ENCODE data around the gene CDH4. TPM values are rescaled to one million over a fixed set of nuclear protein-coding genes. Genes with fewer than 3 reads are reported as not detected.
A peak's percentile ranks its signal among the peaks of the same experiment; 100 is the strongest.

Gene CDH4
- total RNA-seq, 1 donor from 2014 or later, result 0.08 TPM

DNA sequence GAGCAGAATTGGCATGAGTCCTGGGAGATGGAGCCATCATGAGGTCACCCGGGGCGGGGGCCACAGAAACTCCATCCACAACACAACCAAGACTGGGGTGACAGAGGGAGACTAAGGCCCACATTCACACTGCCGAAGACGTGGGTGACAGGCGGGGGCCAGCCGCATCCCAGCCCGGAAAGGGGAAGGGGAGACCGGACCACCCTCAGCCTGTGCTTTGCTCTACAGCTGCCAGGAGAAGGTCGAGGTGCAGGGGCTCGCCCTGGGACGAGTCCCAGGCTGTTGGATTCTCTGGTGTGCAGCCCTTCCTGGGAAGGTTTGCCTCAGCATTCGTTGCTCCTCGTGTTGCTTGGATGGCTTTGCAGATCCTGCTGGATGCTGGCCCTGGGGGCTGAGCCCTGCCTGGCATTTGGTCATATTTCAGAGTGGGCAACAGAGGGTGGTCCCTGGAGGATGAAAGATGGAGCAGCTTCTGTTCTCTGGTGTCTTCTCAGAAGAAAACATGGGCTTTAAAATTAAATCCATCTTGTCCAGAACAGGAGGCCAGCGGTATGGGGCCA is 484.8 kb downstream of the CDH4 start:
- intact Hi-C loops (cut with DNase I), result no loop called here
- DNase-seq (ENCODE audit: missing footprints) (no peak), ATAC-seq (no peak)

DNA sequence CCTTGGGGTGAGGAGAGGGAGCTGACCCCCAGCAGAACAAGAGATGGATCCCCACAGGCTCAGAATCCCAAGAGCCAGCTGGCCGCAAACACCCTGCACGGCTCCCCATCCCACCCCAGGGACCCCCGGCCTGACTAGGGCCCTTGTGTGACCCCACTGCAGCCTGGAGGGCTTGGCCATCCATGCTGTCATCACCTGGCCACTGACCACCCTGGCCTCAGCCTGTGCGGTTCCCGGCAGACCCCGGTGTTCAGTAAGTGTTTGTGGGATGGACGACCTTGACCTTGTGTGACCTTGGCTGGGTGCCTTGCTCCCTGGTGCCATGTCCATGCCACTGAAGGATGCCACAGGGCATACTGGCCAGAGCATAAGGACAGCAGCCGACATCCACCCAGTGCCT is 485.3 kb downstream of the CDH4 start:
- intact Hi-C loops (cut with DNase I), result no loop called here
- no peak for ATAC-seq
- peak; percentile 45 for DNase-seq (ENCODE audit: missing footprints)

DNA sequence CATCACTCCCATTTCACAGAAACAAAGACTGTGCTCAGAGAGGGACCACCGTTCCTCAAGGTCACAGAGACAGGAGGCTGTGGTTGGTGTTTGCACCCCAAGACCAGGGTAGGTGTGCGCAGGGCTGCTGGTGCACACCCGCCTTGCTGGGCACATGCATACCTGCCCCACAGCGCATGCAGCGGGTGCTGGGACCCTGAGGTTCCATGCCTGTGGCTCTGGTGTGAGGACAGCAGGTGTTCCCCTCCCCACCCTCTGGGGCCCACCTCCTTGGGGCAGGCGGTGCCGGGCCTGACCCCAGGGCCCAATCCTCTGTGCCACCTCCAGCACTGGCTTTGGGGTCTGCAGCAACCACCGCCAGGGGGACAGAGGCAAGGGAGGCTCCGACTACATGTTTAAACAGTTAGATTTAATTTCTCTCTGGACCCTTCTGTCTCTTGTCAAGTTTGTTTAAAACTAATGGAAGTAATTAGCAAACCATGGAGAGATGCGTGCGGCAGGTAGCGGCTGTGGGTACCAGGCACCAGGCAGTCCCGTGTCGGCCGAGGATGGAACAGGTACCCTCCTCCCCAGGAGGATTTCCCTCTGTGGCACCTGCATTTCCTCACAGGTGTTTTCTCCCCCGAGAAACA is 485.9 kb downstream of the CDH4 start:
- intact Hi-C loops (cut with DNase I), result no loop called here
- DNase-seq (ENCODE audit: missing footprints) (no peak), ATAC-seq (no peak)

DNA sequence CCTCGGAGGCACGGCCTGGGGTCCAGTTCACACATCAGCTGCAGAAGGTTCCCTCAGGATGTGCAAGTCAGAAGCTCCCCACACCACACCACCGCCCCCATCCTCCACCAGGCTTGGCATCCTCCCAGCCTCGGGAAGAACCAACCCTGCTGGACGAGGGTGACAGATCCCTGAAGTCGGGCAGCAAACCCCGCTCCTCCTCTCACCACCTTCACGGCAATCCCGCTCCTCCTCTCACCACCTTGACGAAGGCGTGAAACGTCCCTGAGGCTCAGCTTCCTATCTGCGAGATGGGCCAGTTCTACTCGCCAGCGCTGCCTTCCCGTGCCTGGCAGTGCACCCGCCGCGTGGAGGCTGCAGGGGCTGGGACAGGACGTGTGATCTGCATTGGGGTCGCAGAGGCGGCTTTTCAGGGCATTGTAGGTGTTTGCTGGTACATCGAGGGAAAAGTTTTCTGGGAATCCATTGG is 486.6 kb downstream of the CDH4 start:
- intact Hi-C loops (cut with DNase I), result no loop called here
- ATAC-seq, result no peak
- peak; percentile 37 for DNase-seq (ENCODE audit: missing footprints)

GRCh38 chr20:61739086-61739831 is 487.2 kb downstream of the CDH4 start:
- no peak for ATAC-seq
- peak; percentile 37 for DNase-seq (ENCODE audit: missing footprints)
- intact Hi-C loops (cut with DNase I), result no loop called here

DNA sequence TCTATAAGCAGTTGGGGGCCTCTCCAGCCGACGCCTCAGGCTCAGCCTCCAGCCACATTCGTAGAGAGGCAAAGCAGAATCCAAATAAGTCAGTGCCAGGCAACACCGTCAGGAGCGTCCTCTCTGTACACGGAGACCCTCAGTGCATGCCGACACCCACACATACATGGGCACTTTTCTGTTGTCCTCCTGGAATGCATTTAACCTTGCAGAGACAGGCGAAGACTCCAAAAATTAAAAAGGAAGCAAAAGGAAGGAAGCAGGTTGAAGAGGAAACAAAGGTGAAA is 487.7 kb downstream of the CDH4 start:
- intact Hi-C loops (cut with DNase I), result no loop called here
- ATAC-seq (no peak), DNase-seq (ENCODE audit: missing footprints) (no peak)

GRCh38 chr20:61742097-61742825 is 490.2 kb downstream of the CDH4 start:
- no peak for ATAC-seq
- intact Hi-C loops (cut with DNase I), result no loop called here
- no peak for DNase-seq (ENCODE audit: missing footprints)

- intact Hi-C loops (cut with DNase I), result no loop called here
- DNase-seq (ENCODE audit: missing footprints) (no peak), ATAC-seq (no peak)
Observed at GRCh38 chr20:61743606-61744005, 491.5 kb downstream of the CDH4 start.

- intact Hi-C loops (cut with DNase I), result no loop called here
- DNase-seq (ENCODE audit: missing footprints) (peak; percentile 53), ATAC-seq (no peak)
Observed at GRCh38 chr20:61744691-61745396, 492.8 kb downstream of the CDH4 start.

GRCh38 chr20:61745397-61746146 is 493.5 kb downstream of the CDH4 start:
- intact Hi-C loops (cut with DNase I), result no loop called here
- ATAC-seq (no peak), DNase-seq (ENCODE audit: missing footprints) (peak; percentile 17)

- no peak for ATAC-seq
- DNase-seq (ENCODE audit: missing footprints), result no peak
- intact Hi-C loops (cut with DNase I), result no loop called here
Observed at GRCh38 chr20:61746147-61746646, 494.1 kb downstream of the CDH4 start.

GRCh38 chr20:61746781-61747180 is 494.7 kb downstream of the CDH4 start:
- intact Hi-C loops (cut with DNase I), result no loop called here
- ATAC-seq (no peak), DNase-seq (ENCODE audit: missing footprints) (peak; percentile 52)

GRCh38 chr20:61748376-61748775 is 496.3 kb downstream of the CDH4 start:
- ATAC-seq (no peak), DNase-seq (ENCODE audit: missing footprints) (no peak)
- intact Hi-C loops (cut with DNase I), result no loop called here

GRCh38 chr20:61749406-61750075 is 497.5 kb downstream of the CDH4 start:
- ATAC-seq (no peak), DNase-seq (ENCODE audit: missing footprints) (peak; percentile 3)
- intact Hi-C loops (cut with DNase I), result no loop called here

GRCh38 chr20:61750093-61750492 is 498.0 kb downstream of the CDH4 start:
- intact Hi-C loops (cut with DNase I), result no loop called here
- no peak for ATAC-seq
- no peak for DNase-seq (ENCODE audit: missing footprints)

DNA sequence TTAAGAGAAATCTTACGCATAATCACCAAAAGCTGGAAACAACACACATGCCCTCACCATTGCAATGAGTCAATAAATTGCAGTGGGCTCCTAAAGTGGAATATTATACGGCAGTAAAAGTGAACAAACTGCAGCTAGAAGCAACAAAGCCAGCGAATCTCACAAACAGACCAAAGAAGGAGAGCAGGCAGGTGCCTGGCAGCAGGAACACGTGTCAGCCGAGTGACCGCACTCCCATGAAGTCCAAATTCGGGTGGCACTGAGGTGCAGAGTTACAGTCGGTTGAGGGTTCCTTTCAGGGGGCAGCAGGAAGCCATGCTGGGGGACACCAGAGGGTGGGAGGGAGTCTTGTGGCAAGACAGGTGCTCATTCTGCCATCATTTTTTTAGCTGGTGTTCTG is 500.5 kb downstream of the CDH4 start:
- DNase-seq (ENCODE audit: missing footprints) (no peak), ATAC-seq (no peak)
- intact Hi-C loops (cut with DNase I), result no loop called here

- intact Hi-C loops (cut with DNase I), result no loop called here
- no peak for ATAC-seq
- no peak for DNase-seq (ENCODE audit: missing footprints)
Observed at GRCh38 chr20:61753316-61753942, 501.4 kb downstream of the CDH4 start.

Data from Right ventricle myocardium inferior (tissue), 1 donor.